EH (cell line): ENCODE measurements around the gene OTULIN.
A peak's percentile ranks its signal among the peaks of the same experiment; 100 is the strongest.

ENCODE experiments used
- DNase-seq: peaks from one replicate; pipeline ENCODE4 v3.0.0-alpha.2; 2015; ENCODE audit warnings: low read depth

The OTULIN gene

GRCh38 chr5:14664270-14665100 is at the start of gene OTULIN:
TSS of gene OTULIN (plus strand) at chr5:14664718. CDS start at chr5:14664826, 108 bp downstream.
- peak; percentile 93 for DNase-seq

DNA sequence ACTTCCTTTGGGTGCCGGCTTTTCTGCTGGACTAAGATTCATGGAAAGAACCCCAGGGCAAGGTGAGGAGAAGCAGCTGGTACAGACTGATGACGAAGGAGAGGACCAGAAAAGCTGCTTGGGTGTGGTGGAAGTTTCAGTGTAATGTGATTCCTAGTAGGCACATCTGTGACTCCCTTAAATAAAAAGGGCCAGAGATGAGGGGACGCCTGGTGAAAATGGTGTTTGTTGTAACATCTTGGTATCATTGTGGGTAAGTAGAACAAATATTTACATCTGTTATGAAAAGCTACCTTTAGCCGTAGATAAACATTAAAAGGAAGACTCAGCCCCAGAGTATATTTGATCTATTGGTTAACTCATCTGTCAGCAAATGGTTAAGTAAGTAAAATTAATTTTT is 49.2 kb upstream of the OTULIN start:
- no peak for DNase-seq

DNA sequence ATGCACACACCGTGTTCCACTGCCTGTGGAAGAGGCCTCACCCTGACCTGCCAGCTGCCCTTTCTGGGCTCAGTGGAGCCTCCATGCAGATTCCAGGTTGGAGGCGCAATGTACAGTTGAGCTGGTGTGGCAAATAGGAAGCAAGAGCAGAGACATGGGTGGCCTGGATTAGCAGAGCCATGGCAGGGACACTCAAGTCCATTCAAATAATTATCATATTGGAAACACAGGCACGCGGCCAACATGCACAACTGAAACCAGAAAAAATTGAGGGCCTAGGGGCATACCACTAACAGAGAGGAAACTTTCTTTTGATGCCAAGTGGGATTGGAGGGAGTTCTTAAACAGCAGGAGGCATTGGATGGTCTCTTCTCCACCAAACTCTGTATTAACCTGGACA is 47.1 kb upstream of the OTULIN start:
- DNase-seq = no peak

- no peak for DNase-seq
Observed at GRCh38 chr5:14627270-14627669, 37.2 kb upstream of the OTULIN start.

DNA sequence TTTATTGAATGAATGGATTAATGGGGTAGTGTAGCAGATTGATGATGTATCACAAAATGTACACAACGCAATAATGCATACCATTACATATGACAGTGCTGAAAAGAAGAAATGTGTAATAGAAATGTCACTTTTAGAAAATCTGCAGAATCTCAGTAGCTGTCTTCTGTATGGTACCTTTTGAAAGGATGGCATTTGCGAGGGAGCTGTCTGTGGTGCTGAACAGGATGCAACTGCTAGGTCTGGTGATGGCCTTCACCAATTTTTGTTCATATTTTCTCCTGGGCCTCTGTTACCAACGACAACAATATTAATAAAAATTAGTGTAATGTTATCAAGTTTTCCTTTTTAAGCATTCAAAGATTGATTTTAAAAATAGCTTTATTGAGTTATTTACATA is 36.2 kb upstream of the OTULIN start:
- peak; percentile 71 for DNase-seq

- no peak for DNase-seq
Observed at GRCh38 chr5:14630671-14631070, 33.8 kb upstream of the OTULIN start.

DNA sequence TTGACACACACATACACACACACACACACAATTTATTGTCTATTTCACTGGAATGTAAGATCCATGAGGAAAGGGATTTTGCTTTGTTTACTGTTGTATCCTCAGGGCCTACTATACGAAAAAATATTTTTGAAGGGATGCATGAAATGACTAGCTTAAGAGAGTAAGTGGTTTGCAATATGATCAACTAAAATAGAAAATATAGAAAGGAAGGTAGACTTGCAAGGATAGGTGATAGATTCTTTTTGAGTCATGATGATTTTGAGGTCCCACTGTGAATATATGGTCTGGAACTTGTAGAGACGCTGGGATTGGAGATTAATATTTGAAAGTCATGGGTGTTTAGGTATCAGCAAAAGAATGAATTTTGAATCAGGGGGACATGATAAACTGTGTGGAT is 28.9 kb upstream of the OTULIN start:
- no peak for DNase-seq

GRCh38 chr5:14640765-14641164 is 23.8 kb upstream of the OTULIN start:
- DNase-seq = no peak

DNA sequence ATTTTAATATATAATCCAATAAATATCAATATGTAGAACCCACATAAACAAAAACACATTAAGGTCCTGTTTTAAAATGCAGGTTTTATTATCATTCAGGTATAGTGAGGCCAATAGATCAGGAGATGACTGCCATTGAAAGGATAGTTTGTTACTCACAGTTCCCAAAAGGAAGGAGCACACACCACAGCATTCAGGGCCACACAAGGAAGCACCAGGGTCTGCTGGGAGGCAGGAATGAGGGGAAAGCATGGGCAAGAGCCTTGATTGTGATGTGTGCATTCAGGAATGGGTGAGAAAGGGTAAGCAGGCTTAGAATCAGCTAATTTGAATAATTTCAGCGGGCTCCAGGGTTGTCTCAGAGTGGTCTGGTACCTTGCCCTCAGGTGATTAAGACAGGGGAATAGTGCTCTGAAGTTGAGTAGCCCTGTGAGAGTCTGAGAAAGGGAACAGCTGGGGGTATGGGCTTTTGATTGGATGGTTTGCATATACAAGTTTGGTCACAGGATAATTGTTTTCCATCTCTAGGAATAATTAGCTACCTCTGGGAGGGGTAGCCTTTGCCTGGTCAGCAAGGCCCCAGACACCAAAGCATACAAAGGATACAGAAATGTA is 19.8 kb upstream of the OTULIN start:
- DNase-seq = no peak

- DNase-seq = no peak
Observed at GRCh38 chr5:14650052-14650451, 14.5 kb upstream of the OTULIN start.

DNA sequence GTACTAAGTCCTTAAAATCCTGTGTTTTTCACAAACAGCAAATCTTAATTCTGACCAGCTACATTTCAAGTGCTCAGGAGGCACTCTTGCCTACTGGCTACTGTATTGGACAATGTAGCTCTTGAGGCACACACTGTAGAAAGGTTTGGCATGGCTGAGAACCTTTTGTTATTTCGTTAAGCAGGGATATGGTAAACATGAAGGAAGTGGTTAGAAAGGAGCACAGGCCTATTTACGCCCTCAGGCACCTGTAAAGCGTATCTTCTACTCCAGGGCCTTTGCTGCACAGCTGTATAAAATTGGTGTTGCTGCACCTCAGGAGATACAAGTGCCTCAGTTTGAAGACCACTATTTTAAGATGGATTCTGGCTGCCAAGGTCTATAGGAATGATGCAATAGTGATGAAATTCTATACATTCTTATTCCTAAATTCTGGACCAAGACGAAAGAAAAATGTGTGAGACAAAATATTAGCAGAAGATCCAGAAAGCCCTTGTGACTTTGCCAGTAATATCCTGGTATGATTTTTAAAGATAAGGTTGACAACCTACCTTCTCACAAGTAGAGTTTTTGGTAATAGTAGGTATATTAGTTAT is 9.3 kb upstream of the OTULIN start:
- no peak for DNase-seq

DNA sequence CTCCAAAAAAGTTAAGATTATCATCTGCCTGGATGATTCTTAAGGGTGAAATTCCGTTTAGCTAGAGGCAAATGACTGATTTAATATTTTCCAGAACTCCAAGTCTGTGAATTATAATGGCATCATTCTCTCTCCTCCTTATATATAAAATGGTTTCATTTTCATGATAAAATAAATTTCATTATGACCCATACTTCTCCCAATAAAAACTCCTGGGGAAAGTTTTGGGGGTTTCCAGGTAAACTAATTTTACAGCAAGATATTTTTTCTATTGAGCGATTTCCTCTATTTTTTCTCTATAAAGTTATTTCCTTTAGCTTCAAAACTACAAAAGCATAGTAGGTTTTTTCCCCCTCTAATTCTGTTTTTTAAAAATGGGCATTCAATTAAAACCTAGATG is 7.6 kb upstream of the OTULIN start:
- no peak for DNase-seq

DNA sequence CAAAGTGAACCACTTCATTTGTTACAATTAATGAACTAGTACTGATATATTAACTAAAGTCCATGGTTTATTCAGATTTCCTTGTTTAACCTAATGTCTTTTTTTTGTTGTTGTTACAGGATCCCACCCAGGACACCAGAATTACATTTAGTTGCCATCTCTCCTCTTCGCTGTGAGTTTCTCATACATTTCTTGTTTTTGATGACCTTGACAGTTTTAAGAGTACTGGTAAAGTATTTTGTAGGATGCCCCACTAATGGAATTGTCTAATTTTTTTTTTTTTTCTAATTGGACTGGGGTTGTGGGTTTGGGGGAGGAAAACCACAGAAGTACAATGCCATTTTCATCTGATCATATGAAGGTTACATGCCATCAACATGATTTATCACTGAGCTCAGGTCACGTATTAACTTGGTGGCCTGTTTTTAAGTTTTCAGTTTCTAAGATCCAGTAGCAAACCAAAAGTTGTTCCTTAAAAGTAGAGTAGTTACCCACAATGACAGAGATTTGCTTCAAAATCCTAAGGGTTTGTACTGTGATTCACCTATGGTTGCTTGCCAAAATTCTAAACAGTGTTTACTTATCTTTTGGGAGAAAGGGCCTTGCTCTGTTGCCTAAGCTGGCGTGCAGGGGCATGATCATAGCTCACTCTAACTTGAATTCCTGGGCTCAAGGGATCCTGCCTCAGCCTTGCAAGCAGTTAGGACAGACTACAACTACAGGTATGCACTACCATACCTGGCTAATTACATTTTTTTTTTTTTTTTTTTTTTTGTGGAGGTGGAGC is 4.5 kb upstream of the OTULIN start:
- peak; percentile 82 for DNase-seq

GRCh38 chr5:14660833-14661232 is 3.7 kb upstream of the OTULIN start:
- DNase-seq = no peak

DNA sequence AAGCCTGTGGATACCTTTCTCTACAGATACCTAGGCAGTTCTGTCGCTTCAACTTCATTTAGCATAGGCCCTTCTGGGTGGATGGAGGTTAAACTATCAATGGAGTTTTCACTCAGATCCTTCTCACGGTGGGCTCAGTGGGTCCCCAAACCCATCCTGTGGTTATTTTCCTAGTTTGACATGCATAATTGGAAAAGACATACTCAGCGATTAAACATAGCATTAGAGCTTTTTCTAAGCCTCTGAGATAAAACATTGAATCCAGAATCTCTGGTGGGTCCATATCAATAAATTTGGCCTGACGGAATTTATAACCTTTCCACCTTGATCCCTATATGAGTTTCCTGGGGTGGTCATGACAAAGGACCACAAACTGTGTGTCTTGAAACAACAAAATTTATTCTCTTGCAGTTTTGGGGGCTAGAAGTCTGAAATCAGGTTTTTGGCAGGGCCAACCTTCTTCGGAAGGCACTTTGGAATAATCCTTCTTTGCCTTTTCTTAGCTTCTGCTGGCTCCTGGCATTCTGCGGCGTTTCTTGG is 1.7 kb upstream of the OTULIN start:
- no peak for DNase-seq

- no peak for DNase-seq
Observed at GRCh38 chr5:14663734-14664269, 716 bp upstream of the OTULIN start.

DNA sequence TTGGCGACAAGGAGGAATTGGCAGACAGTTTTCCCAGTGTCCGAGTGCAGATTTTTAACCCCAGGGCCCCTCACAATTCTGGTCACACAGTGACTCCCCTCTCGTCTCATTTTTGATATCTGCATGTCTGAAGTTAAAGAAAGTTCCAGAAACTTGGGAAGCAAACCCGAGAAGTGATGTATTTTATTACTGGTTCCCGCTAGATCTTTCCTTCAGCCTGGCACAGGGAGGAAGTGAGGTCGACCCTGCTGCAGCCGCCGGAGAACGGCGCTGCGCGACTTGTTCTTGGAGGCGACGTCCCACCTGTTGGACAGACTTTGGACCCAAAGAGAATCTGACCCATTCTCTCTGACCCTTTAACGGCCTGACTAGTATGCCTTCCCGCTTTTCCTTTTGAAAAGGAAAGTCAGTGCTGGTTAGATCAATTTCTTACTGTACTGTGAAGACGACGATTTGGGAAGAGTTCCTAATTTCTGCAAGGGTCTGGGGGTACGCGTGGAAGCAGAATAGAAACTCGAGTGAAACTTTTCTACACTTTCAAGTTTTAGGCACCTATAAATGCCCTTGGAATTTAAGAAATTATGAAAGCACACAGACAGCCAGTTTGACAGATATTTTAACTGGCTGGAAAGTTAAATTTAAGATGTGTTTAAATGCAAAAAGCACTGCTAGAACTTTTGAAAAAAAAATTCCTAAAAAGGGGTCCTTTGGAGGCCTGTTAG is 744 bp downstream of the OTULIN start:
- DNase-seq = peak; percentile 33

- DNase-seq = peak; percentile 39
Observed at GRCh38 chr5:14665949-14666348, 1.4 kb downstream of the OTULIN start.

- no peak for DNase-seq
Observed at GRCh38 chr5:14666357-14666756, 1.8 kb downstream of the OTULIN start.

DNA sequence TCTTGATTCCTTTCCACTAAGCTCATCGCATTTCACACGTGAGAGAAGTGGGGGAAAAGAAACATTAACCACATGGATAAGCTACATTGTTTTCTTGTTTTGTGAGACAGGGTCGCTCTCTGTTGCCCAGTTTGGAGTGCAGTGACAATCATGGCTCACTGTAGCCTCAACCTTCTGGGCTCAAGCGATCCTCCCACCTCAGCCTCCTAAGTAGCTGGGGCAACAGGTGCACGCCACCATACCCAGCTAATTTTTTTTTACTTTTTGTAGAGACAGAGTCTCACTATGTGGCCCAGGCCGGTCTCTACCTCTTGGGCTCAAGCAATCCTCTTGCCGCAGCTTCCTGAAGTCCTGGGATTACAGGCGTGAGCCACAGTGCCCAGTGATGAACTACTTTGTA is 2.8 kb downstream of the OTULIN start:
- no peak for DNase-seq

DNA sequence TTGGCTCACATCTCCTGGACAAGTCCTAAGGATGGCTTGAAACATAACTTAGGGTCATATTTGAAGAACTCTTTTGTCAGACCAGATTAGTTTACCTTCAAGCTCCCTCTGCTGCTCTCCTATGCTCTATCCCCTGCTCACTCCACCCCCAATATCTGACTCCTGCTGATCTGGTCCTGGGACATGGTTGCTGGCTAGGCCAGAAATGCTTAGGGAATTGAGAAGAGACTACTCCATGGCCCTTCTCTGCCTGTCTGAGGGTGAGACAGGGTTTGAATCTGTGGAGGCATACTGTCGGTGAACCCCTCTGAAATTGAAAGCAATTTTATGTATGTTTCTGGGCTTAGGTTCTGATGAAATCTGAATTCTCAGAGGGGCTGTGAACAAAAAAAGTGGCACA is 3.3 kb downstream of the OTULIN start:
- no peak for DNase-seq
